ENCODE measurements around the gene AGTRAP.

AGTRAP gene

DNA sequence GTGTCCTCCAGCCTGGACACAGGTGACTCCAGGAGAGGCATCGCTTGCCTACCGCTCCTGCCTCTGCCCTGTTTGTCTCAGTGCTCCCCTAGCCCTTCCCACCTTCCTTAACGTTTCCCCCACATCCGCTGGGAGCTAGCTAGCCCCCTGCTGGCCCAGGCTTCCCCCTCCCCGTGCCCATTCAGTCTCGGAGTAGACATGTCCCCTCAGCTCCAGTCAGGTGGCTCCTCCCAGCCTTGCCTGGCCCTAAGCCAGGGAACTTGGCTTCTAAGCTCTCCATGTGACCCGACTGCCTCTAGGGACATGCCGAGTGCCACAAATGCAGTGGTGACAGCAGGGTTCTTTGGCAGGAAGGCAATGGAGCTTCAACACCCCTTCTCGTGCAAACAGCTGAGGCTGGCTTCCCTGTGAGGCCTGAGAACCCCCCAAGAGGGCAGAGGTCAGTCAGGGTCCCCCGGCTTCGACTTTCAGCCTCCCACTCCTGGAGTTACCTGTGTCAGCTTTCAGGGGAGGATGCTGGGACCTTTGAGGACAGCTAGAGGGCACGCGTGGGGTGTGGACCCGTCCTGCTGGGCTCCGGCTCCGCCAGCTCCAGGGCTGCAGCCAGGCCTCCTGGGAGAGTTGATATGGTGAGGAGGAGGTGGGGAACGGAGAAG, 28.2 kb upstream of the AGTRAP start (continued):
- peak; percentile 96 for TF ChIP-seq PRDM10 (tag by site-specific recombination; IDR thresholded peaks at IDR 0.05)
- TF ChIP-seq WT1 (tag by site-specific recombination; IDR thresholded peaks at IDR 0.05) = 0 out of 2 replicates have a peak, but pooled peaks have one; percentile 32
- TF ChIP-seq ZEB2 (tag by site-specific recombination; IDR thresholded peaks at IDR 0.05) = peak; percentile 37; the same call in 1 of the 2 replicates
- peak; percentile 56; the same call in 1 of the 2 replicates for TF ChIP-seq ZBTB6 (tag by site-specific recombination; IDR thresholded peaks at IDR 0.05)
- no peak for TF ChIP-seq ZNF518A (tag by site-specific recombination; conservative IDR thresholded peaks at IDR 0.05; ENCODE audit: low read depth)
- TF ChIP-seq, protein P1, sequence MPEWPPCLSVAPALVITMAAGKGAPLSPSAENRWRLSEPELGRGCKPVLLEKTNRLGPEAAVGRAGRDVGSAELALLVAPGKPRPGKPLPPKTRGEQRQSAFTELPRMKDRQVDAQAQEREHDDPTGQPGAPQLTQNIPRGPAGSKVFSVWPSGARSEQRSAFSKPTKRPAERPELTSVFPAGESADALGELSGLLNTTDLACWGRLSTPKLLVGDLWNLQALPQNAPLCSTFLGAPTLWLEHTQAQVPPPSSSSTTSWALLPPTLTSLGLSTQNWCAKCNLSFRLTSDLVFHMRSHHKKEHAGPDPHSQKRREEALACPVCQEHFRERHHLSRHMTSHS (tag by site-specific recombination; IDR thresholded peaks at IDR 0.05) = no peak
- TF ChIP-seq SP7 (tag by site-specific recombination; IDR thresholded peaks at IDR 0.05) = peak; percentile 46; the same call in 1 of the 2 replicates
- peak; percentile 79 for TF ChIP-seq PATZ1 (tag by site-specific recombination; IDR thresholded peaks at IDR 0.05)
- TF ChIP-seq ZNF423 (tag by site-specific recombination; IDR thresholded peaks at IDR 0.05) = peak; percentile 85
- TF ChIP-seq ZBTB44 (tag by site-specific recombination; IDR thresholded peaks at IDR 0.05) = peak; percentile 91
